ENCODE measurements around the gene PRR33.
A peak's percentile ranks its signal among the peaks of the same experiment; 100 is the strongest.

PRR33 gene

DNA sequence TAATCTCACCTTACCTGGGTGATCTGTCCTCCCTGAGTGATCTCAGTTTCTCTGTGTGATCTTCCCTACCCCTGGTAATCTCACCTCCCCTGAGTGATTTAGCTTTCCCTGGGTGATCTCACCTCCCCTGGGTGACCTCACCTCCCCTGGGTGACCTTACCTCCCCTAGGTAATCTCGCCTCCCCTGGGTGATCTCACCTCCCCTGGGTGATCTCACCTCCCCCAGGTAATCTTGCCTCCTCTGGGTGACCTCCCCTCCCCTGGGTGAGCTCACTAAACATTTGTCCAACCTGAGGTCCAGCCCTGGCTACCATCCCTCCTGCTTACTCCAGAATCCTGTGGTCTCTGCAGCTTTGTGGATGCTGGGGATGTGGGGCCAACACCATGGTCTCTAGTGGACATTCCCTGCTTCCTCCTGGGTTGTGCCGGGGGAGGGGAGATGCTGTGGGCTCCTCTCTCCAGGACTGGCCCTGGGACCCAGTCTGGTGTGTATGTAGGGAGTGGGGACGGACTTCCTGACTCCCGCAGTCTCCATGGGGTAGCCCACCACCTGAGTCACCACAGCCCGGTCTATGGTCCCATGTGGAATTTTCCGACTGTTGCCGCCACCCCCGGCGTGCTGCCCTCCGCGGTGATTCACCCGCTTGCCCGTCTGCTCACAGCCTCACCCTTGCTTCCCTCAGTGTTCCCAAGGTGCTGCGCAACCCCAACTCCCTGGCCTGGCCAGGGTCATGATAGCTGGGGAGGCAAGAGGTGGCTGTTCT lies 28.9 kb downstream of the PRR33 start:
- DNase-seq (ENCODE audit: low read depth, low spot score) = peak; percentile 68

DNA sequence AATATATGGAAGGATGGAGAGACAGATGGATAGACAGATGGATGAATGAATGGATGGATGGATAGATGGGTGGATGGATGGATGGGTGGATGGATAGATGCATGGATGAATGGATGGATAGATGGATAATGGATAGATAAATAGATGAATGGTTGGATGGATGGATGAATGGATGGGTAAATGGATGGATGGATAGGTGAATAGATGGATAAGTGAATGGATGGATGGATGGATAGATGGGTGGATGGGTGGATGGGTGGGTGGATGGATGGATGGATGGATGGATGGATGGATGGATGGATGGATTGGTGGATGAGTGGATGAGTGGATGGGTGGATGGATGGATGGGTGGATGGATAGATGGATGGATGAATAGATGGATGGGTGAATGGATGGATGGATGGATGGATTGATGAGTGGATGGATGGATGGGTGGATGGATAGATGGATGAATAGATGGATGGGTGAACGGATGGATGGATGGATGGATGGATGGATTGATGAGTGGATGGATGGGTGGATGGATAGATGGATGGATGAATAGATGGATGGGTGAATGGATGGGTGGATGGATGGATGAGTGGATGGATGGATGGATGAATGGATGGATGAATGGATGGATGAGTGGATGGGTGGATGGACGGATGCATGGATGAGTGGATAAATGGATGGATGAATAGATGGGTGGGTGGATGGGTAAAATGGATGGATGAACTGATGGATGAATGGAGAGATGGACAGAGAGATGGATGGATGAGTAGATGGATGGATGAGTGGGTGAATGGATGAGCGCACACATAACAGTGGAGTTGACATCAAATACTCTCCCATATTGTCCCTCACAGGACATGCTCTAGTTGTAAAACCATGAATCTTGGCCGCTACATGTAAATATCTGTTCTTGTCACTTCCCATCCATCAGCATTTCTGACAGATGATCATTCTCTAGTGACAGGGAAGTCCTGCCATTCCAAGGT lies 30.0 kb downstream of the PRR33 start:
- DNase-seq (ENCODE audit: low read depth, low spot score) = no peak

DNA sequence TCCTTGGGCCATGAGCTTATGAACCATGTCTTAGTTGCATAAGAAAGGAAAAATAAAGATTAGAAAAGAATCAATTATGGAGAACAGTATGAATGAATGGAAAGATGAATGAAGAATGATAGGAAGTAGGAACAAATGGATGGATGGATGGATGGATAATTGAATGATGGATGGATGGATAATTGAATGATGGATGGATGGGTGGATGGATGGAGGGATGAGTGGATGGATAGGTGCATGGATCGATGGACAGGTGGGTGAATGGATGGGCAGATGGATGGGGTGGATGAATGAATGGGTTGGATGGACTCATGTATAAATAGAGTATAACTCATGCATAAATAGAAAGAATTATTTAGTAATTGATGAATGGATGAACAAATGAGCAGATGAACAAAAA lies 31.6 kb downstream of the PRR33 start:
- no peak for DNase-seq (ENCODE audit: low read depth, low spot score)

DNA sequence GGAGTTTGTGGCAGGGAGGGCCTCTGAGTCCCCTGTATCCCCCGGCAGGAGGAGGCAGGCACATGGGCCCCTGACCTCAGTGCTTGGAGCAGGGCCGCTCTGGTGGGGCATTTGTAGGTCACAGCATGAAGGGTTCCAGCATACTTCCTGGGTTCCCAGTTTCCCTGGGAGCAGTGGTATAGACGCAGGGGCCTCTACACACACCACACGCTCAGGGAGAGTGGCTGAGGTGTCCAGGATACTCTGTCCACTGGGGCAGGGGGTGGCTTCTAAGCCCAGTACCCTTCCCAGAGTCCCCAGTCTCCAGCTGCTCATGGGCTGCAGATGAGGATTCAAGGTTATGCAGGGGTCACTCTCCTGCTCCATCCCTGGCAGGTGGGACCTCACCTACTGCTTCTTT lies 32.7 kb downstream of the PRR33 start:
- DNase-seq (ENCODE audit: low read depth, low spot score) = no peak

DNA sequence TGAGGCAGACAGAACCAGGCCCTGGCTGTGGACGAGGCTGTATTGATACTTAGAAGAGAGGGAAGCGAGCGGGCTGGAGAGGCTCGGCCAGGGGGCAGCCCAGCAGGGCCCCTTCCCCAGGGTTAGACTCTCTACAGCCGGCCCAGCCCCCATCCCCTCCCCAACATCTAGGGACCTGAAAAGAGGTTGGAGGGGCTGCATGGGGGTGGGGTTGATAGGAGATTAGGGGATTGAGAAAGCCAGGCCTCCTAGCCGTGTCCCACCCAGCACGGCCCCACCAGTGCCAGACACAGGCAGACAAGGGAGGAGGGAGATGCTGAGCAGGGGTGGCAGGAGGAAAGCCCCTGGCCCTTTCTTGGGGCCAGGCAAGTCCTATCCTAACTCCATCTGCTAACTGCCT lies 33.1 kb downstream of the PRR33 start:
- no peak for DNase-seq (ENCODE audit: low read depth, low spot score)

DNA sequence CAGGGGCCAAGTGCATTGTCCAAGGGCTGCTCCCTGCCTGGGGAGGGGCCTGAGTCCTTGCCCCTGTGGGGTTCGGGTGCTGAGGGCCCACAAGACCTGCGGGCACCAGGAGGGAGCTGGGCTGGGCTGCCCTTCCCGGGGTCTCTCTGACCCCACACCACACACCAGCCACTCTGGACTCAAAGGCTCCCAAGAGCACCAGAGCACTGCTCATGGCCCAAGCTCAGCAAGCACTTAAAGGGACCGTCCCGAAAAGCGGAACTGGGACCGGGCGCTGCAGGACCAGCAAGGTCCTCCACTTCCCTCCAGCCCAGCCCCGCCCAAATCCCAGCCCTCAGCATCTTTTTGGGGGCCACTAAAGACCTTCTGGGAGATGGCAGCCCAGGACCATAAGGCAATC lies 33.5 kb downstream of the PRR33 start:
- no peak for DNase-seq (ENCODE audit: low read depth, low spot score)

DNA sequence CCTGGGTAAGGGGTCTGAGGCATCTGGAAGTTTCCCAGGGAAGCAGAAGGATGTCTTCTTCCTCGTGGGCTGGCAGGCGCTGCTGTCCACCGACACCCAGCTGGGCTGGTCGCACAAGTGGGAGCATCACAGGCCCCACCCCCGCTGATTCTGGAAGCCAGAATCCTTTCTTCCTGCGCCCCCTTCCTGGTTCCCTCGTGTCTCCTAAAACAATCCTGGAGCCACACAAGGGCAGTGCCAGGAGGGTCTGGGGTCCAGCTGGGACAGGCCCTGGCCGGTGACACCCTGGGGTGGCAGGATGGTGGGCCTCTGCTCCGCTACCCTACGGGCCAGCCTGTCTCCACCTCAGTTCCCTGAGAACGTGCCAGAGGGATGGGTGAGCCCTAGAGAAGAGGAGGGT lies 34.6 kb downstream of the PRR33 start:
- DNase-seq (ENCODE audit: low read depth, low spot score) = no peak

DNA sequence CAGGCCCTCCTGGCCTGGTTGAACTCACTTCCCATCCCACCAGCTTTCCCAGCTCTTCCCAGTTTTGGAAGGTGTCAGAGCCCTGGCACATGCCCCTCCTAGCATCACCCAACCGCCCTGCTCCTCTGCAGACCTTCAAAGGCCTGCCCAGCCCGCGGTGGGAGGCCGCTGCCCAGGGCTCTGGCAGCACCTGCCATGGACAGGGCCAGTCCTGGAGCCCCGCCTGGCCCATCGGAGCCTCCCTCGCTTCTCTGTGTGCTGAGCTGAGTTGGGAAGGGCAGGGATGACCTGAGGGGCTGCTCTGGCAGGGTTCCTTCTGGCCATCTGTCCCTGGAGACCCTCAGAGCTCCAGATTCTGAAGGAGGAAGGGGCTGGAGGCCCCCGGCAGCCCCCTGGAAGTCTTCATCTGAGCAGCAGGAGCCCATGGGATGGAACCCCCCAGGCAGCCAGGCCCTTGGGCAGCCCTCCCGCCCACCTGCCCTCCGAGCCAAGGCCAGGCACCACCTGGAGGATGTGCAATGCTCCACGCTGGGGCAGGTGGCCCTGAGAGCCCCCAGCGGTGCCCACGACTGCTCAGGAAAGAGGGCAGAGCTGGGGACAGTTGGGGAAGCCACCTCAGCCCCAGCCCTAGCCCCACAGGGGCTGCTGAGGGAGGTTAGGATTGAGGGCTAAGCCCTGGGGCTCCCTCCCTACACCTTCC lies 35.2 kb downstream of the PRR33 start:
- no peak for DNase-seq (ENCODE audit: low read depth, low spot score)

DNA sequence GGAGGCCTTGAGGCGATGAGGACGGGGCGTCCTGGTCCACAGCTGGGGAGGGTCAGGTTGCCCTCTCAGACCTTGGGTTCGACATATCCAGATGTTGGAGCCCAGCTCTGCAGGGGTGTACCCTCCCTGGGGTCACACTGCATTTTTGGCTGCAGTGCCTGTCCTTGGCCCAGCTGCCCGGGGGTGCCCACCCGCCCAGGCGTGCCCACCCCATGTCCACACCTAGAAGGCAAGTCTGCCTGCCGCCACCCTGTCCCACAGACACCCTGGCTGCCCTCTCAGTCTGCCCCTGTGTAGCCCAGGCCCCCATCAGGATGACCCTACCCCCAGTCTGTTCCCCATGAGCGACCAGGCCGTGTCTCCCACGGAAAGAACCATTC lies 35.8 kb downstream of the PRR33 start:
- DNase-seq (ENCODE audit: low read depth, low spot score) = no peak

DNA sequence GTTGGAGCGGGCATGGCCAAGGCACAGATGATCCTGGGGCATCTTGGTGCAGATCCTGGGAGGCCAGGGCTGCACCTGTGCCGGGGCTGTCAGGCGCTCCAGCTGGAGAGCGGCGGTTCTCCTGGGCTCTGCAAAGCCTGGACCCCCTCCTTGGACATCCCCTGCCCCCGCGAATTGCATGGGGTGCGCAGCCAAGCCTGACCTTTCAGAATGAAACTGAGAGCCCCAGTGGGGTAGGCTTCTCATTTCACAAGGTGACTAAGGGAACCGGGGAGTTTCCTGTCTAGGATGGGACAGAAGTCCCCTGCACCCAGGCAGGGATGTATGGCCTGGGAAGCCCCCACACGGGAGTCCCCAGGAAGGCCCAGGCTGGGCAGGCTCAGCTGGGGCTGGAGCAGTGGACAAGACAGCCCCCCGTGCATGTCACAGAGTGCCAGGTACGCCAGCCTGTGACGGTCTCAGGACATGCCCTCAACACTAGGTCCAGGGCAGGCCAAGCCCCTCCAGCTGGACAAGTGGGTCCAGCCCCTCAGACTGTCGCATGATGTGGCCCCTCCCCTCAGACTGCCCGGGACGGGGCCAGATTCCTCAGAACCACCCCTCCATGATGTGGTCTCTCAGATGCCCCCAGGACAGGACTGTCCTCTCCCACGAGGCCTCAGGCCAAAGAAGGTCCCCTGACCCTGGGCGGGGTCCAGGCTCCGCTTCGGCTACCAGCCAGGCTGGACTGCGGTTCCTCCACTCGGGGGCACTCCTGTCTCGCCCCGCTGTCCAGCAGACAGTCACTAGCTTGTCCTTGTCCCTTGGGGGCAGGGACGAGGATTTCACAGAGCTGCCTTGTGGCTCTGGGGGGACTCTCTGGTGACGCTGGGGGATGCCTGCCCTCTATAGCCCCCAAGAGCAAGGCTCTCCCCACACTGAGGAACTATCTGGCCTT lies 36.5 kb downstream of the PRR33 start:
- no peak for DNase-seq (ENCODE audit: low read depth, low spot score)

DNA sequence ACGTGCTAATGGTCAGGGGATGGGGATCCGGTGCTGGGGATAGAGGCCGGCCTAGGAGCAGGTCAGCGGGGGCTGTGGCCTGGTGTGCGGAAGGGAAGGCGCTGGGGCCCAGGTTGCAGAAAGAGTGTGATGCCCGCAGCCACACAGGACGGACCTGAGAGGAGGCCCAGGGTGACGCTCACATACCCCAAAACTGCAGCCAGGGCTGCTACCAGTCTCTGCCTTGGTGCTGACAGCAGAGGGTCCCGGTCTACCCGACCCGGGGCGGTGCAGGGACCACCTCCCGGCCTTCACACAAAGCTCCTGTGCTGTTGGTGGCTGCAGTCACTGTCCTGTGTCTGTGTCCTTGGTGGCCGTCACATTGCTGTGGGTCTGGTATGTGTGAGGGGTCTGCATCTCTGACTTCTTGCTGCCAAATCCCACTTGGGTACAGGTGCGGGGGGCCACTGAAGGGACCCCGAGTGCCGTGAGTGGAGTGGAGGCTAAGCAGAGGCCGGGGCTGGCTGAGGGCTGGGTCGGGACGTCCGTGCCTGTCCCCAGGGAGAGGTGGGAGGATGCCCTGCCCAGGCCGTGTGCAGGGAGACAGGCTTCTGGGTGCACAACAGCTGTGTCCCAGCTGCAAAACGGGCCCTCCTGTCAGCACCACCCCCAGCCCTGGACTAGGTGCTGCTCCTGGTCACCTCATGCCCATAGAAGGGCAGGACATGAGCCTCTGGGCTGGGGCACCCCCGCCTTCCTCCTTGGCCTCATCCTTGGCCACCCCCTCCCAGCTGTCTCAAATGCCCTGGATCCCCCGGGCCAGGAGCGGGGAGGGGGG lies 37.4 kb downstream of the PRR33 start:
- DNase-seq (ENCODE audit: low read depth, low spot score) = no peak

DNA sequence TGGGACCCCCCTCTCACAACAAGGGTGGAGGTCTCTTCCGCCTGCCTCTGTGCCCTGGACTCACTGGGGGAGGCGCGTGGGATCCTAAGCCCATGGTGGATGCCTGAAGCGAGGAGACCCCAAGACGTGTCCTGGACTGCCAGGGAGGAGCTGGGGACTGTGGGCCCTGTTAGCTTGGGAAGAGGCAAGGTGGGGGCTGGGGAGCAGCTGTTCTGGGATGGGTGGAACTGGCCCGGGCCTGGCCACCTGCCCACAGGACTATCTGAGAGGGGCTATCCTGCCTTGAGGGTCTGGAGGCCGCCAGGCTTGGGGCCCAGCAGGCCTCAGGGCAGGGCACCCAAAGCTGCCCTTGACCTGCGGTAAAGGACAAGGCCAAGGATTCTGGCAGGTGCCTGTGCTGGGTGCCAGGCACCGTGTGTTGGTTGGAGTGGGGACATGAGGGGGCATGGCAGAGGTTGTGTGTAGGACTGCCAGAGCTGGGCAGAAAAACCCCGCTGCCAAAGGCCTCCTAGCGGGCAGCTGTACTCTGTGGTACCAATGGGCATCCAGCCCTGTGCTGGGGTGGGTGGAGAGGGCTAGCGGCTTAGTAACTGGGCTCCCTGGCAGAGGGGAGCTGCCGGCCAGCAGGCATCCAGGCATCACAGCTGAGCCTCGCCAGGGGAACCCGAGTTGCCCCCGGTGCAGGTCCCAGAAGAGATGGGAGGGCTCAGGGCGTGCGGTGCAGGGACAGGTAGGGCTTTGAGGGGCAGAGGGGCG lies 38.1 kb downstream of the PRR33 start:
- DNase-seq (ENCODE audit: low read depth, low spot score) = no peak

DNA sequence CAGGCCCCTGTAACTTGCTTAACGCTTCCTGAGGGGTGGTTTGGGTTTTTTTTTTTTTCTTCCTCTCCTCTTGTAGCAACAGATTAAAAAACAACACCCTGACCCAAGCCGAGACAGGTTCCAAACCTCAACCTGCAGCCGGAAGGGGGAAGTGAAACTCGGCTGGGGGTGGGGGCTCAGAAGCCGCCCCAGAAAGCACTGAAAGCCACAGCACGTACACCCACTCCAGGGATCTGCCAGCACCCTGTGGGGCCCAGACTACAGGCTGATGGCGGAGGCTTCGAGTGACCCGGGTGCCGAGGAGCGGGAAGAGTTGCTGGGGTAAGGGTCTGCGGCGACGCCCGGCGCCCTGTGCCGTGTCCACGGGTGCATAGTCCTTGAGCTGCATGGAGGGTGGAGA lies 38.8 kb downstream of the PRR33 start, which contains the start of gene LSP1:
Gene LSP1 (plus strand): TSS at position 208 of the 400 bp plus-strand sequence. CDS start 61 bp downstream, at position 269.
- DNase-seq (ENCODE audit: low read depth, low spot score) = no peak

DNA sequence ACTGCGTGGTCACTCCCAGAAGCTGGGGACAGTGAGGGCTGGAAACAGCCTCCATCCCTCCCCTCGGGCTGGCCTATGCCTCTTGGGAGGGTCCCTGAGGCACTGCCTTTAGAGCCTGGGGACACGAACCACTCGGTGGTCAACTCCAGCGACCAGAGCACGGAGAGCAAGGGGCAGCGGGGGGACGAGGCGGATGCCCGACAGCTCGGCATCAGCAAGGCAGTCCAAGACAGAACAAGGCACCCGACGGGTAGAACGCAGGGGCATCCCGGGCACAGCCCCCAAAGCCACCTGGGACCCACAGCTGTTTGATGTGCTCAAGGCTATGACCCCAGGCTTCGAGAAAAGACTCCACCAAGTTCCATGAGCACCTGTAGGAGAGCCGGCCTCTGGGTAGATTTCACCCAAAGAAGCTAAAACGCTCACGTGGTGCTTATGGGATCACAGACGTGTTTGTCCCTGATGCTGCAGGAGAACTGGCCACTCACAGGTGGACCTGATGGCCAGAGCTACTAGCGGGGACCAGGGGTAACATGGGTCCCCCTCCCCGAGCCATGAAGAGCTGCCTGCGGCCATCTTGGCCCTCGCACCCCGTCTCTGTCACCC lies 39.3 kb downstream of the PRR33 start:
- no peak for DNase-seq (ENCODE audit: low read depth, low spot score)

DNA sequence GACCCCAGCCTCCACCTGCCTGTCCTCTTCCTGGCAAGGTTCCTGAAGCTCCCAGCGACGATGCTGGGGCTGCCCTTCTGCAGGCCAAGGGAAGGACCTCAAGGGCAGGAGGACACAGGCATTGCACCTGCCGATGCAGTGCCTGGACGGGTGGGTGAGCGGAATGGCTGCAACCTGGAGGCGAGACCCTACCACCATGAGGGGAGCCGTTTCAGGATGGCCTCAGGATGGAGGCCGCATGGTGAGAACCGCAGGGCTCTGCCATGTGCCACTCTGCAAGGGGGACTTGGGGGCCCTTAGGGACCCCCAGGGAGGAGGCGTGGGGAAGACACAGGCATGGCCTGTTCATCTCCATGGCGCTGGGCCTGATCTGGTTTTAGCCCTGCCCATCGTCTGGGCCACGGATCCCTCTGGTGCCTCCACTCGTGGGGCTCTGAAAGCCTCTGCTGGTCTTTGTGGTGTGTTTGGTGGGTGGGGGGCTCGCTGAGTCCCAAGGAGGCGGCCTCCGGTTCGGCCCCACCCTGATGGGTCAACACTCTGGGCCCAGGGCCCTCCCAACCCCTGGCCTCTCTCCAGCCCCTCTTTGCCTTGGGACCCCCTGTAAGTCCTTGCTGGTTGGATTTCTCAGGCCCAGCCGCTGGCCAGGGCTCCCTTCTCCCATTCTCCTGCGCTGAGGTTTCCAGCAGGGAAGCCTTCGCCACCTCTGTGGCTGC lies 40.1 kb downstream of the PRR33 start:
- no peak for DNase-seq (ENCODE audit: low read depth, low spot score)

DNA sequence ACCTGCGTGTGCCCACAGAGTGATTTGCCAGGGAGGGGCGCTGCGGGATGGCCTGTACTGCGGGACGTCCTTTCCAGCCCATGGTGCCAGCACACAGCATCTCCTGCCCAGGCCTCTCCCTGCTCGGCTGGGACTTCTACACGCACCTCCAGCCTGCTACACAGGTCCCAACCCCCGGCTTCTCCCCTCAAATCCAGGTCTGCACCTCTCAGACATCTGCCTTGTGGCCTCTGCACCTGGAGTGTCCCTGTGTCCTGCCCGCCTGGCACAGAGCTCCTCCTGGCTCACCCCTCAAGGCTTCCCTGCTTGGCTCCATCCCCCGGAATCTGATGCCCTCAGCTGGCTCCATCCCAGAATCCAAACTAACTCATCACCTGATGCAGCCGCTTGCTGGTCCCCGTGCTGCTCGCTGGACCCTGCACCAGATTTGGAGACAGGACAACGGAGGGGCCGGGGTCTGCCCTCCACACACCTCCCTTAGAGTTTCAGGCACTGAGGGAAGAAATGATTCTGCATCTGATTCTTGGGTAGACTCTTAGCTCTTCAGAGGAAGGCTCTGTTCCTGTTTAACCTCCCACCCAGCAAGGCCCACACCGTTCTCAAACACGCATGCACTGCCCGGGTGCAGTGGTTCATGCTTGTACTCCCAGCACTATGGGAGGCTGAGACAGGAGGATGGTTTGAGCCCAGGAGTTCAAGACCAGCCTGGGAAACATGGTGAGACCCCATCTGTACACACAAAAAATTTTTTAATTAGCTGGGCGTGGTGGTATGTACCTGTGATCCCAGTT lies 42.9 kb downstream of the PRR33 start:
- DNase-seq (ENCODE audit: low read depth, low spot score) = no peak

DNA sequence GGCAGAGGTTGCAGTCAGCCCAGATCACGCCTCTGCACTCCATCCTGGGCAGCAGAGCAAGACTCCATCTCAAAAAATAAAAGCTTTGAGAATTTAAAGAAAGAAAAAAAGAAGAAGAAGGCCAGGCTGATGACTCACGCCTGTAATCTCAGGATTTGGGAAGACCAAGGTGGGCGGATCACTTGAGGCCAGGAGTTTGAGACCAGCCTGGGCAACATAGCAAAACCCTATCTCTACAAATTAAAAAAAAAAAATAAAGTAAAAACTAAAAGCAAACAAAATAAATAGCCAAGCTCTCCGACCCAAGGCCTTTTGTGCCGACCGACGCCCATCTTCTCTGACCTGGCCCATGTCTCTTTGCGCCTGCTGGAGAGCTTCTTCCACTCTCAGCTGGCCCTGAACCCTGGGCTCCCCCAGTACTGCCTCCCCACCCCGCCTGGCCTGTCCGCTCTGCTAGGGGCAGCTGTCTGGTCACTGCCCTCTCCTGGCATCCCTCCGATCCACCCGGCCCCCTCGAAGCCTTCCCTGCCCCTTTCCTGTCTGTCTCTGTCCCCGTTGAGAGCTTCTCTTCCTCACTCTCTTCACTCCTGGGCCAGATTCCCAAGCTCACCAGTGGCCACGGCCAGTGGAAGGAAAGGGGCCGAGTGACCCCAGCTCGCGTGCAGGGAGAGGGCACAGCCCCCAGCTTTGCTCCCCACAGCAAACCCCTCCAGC lies 43.6 kb downstream of the PRR33 start:
- DNase-seq (ENCODE audit: low read depth, low spot score) = no peak

Data from astrocyte of the hippocampus (primary cell).